Measurements from ENCODE around the gene SHMT2. TPM values are rescaled to one million over a fixed set of nuclear protein-coding genes. Genes with fewer than 3 reads are reported as not detected.

SHMT2 gene
- polyA plus RNA-seq, 3 donors: 82.5 to 90.7 (median 89.9) TPM

GRCh38 chr12:57194253-57194652 lies 35.3 kb upstream of the SHMT2 start:
- DNase-seq: no peak

DNA sequence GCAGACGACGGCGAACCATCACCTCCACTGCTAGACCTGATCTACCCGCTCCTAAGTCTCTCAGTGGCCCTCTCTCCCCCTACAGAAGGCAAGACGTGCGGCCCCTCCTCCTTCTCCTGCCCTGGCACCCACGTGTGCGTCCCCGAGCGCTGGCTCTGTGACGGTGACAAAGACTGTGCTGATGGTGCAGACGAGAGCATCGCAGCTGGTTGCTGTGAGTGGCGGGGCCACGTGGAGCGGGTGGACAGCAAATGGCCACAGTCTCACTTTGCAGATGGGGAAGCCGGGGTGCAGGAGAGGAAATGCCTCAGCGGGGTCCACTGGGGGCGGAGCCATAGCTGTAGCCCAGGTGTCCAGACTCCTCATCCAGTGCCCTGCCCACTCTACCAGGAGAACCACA lies 34.3 kb upstream of the SHMT2 start:
- DNase-seq: no peak

DNA sequence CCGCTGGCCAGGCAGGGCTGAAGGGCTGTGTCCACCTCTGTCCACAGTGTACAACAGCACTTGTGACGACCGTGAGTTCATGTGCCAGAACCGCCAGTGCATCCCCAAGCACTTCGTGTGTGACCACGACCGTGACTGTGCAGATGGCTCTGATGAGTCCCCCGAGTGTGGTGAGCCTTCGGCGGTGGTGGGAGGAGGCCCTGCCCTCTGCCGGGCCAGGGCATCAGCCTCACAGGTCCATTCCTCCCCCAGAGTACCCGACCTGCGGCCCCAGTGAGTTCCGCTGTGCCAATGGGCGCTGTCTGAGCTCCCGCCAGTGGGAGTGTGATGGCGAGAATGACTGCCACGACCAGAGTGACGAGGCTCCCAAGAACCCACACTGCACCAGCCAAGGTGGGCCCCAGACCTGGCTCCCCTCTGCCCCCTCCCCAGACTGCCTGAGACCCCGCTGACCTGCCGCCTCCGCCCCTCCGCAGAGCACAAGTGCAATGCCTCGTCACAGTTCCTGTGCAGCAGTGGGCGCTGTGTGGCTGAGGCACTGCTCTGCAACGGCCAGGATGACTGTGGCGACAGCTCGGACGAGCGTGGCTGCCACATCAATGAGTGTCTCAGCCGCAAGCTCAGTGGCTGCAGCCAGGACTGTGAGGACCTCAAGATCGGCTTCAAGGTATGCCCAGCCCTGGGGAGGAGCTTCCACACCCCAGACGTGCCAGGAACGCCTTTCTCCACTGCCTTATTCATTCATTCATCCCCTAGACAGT lies 33.7 kb upstream of the SHMT2 start:
- DNase-seq: no peak

DNA sequence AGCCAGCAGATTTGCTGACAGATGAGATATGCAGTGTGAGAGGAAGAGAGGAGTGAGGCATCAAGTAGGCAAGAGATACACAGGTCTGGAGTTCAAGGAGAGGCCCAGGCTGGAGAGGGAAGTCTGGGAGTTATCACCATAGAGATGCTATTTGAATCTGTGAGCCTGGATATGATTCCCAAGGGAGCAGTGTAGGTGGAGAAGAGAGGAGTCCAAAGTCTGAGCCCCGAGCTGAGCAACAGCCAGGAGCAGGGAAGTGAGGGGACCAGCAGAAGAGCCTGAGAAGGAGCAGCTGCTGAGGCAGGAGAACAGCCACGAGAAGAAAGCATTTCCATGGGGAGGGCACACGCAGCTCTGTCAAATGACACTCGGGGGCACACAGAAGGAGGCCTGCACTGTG lies 33.1 kb upstream of the SHMT2 start:
- DNase-seq: no peak

DNA sequence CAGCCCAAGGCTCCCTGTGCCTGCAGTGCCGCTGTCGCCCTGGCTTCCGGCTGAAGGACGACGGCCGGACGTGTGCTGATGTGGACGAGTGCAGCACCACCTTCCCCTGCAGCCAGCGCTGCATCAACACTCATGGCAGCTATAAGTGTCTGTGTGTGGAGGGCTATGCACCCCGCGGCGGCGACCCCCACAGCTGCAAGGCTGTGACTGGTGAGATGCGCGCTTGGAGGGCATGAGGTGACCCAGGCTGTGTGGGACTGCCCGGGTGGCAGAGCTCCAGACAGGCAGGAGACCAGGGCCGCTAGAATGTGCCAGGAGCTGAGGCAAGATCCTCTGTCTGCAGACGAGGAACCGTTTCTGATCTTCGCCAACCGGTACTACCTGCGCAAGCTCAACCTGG lies 32.6 kb upstream of the SHMT2 start:
- DNase-seq: no peak

DNA sequence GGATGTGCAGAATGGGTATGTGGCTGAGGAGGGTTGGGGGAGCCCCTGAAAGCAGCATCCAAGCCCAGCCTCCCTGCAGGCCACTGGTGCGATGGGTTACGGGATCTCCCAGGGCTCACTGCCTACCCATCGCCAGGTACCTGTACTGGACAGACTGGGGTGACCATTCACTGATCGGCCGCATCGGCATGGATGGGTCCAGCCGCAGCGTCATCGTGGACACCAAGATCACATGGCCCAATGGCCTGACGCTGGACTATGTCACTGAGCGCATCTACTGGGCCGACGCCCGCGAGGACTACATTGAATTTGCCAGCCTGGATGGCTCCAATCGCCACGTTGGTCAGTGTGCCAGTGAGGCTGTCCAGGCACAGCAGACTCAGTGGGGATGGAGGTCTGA lies 31.2 kb upstream of the SHMT2 start:
- DNase-seq: no peak

DNA sequence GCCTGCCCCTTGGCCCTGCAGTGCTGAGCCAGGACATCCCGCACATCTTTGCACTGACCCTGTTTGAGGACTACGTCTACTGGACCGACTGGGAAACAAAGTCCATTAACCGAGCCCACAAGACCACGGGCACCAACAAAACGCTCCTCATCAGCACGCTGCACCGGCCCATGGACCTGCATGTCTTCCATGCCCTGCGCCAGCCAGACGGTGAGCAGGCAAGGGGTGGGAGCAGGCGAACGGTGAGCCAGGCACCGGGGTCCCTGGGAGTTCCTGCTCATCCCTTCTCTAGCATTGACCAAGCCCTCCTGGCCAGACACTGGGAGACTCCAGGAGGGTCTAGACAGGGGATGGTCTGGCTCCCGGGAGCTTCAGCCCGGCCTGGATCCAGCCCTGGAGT lies 30.3 kb upstream of the SHMT2 start:
- DNase-seq: no peak

GRCh38 chr12:57200497-57200896 lies 29.0 kb upstream of the SHMT2 start:
- no peak for DNase-seq

GRCh38 chr12:57201219-57201618 lies 28.3 kb upstream of the SHMT2 start:
- no peak for DNase-seq

GRCh38 chr12:57201631-57202030 lies 27.9 kb upstream of the SHMT2 start:
- no peak for DNase-seq

GRCh38 chr12:57202321-57202720 lies 27.2 kb upstream of the SHMT2 start:
- no peak for DNase-seq

DNA sequence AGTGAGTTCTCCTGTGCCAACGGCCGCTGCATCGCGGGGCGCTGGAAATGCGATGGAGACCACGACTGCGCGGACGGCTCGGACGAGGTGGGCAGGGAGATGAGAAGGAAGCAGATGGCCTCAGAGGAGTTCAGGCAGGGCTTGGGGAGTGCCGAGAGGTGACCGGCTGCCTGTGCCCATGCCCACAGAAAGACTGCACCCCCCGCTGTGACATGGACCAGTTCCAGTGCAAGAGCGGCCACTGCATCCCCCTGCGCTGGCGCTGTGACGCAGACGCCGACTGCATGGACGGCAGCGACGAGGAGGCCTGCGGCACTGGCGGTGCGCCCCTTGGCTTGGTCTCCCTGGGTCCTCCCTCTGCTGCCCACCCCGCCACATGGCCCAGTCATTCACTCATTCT lies 26.3 kb upstream of the SHMT2 start:
- DNase-seq: no peak

GRCh38 chr12:57203791-57204190 lies 25.7 kb upstream of the SHMT2 start:
- no peak for DNase-seq

DNA sequence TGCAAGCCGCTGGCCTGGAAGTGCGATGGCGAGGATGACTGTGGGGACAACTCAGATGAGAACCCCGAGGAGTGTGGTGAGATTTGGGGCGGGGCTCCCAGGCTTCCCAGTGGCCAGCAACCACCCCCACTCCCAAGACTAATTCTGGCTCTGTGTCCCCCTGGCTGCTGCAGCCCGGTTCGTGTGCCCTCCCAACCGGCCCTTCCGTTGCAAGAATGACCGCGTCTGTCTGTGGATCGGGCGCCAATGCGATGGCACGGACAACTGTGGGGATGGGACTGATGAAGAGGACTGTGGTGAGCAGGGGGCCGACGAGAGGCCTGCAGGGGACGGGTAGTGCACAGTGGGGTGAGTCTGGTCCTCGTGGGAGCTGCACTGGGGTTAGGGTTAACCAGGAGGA lies 25.1 kb upstream of the SHMT2 start:
- no peak for DNase-seq

DNA sequence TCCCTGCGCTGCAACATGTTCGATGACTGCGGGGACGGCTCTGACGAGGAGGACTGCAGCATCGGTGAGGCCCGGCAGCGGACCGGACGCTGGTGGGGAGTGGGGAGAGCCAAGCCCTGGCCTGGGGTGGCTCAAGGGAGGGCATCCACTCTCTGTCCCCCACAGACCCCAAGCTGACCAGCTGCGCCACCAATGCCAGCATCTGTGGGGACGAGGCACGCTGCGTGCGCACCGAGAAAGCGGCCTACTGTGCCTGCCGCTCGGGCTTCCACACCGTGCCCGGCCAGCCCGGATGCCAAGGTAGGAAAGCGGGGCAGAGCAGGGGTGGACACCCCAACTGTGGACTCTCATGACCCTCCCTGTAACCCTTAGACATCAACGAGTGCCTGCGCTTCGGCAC lies 24.3 kb upstream of the SHMT2 start:
- DNase-seq: no peak

GRCh38 chr12:57205931-57206330 lies 23.6 kb upstream of the SHMT2 start:
- no peak for DNase-seq

- no peak for DNase-seq
Observed at GRCh38 chr12:57207731-57208630, 21.5 kb upstream of the SHMT2 start.

DNA sequence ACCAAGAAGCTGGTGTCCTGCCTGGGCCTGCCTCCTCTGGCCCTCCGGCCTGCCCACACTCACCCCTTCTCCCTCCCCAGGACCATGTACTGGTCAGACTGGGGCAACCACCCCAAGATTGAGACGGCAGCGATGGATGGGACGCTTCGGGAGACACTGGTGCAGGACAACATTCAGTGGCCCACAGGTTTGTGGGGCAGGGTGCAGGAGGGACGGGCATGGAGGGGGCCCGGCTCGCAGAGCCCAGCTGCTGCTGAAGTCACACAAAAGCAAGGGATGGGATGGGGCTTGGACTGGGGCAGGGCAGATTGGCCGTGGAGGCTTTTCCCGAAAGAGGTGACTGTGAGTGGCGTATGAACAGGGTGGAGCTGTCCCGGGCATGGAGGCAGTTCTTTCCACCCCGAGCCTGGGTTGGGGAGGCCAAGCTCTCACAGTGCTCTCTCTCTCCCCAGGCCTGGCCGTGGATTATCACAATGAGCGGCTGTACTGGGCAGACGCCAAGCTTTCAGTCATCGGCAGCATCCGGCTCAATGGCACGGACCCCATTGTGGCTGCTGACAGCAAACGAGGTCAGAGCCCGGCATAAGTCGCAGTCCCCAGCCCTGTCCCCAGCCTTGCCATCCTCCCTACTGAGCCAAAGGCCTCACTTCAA lies 20.8 kb upstream of the SHMT2 start:
- no peak for DNase-seq

DNA sequence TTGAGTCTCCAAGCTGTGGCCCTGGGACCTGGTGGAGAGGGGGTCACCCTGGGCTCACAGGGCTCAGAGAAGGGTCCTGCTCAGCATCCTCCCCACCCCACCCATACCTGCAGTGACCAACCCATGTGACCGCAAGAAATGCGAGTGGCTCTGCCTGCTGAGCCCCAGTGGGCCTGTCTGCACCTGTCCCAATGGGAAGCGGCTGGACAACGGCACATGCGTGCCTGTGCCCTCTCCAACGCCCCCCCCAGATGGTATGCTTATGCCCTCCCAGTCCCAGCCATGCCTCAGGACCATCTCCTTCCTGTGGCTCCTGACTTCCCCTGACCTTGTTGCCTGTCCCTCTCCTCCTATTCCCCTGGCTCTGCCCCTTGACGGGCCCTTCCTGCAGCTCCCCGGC lies 19.6 kb upstream of the SHMT2 start:
- DNase-seq: no peak

- no peak for DNase-seq
Observed at GRCh38 chr12:57210461-57210860, 19.1 kb upstream of the SHMT2 start.

- no peak for DNase-seq
Observed at GRCh38 chr12:57210926-57211692, 18.4 kb upstream of the SHMT2 start.

Data from renal pelvis (tissue), 4 donors.